Subcutaneous adipose tissue (tissue), 4 donors: Measurements from ENCODE around the gene RCL1. TPM values are rescaled to one million over a fixed set of nuclear protein-coding genes. Genes with fewer than 3 reads are reported as not detected.

Experiments used
- CTCF ChIP-seq: fragments of 450-650 bp; IDR thresholded peaks from one replicate; pipeline ENCODE4 v1.5.1; 2016; ENCODE audit warnings: low read depth, mild to moderate bottlenecking, control low read depth, antibody characterized with exemption, moderate library complexity
- total RNA-seq, 4 donors: library from RNA; depleted of rRNA; stranded (reverse); fragments of >200 nt; gene quantifications; one replicate each; pipeline ENCODE4 v1.1.0, GENCODE V29; 2016

RCL1 gene
- total RNA-seq, 4 donors from 2014 or later: 64.4 to 166 (median 102) TPM

- no peak for TF ChIP-seq CTCF
Observed at GRCh38 chr9:4798281-4799032, 5.7 kb downstream of the RCL1 start.

- no peak for TF ChIP-seq CTCF
Observed at GRCh38 chr9:4799033-4799430, 6.3 kb downstream of the RCL1 start.

- TF ChIP-seq CTCF: no peak
Observed at GRCh38 chr9:4799775-4800174, 7.0 kb downstream of the RCL1 start.

GRCh38 chr9:4801156-4801555 is 8.4 kb downstream of the RCL1 start:
- no peak for TF ChIP-seq CTCF

GRCh38 chr9:4803670-4804530 is 11.2 kb downstream of the RCL1 start:
- no peak for TF ChIP-seq CTCF

GRCh38 chr9:4804531-4805016 is 11.8 kb downstream of the RCL1 start:
- TF ChIP-seq CTCF: no peak

- TF ChIP-seq CTCF: no peak
Observed at GRCh38 chr9:4805191-4805918, 12.6 kb downstream of the RCL1 start.
